ENCODE results near the gene SRGAP2C.
"Not testable (repeated sequence)": the region's sequence is repeated elsewhere in the genome, so short reads cannot be mapped to it uniquely, and the experiment has no call there.

- TF ChIP-seq CTCF (IDR thresholded peaks at IDR 0.05; ENCODE audit: low read length); EZH2 (optimal IDR thresholded peaks at IDR 0.05; ENCODE audit: low read depth, low read length); EZH2phosphoT487 (IDR thresholded peaks at IDR 0.05; ENCODE audit: low read length): not testable (repeated sequence)
These were observed 15.0 kb downstream of the SRGAP2C start for GRCh38 chr1:121199763-121200162.
